Activated CD4-positive, alpha-beta T cell treated with anti-CD3 and anti-CD28 coated beads, Interleukin-2, amount 50 U/mL, for 48 hours (primary cell): ENCODE measurements around the gene LNP1.

Source experiments
- DNase-seq, 2 experiments: peaks; one replicate each; pipeline ENCODE4 v3.0.0-alpha.2; 2020

The LNP1 gene

DNA sequence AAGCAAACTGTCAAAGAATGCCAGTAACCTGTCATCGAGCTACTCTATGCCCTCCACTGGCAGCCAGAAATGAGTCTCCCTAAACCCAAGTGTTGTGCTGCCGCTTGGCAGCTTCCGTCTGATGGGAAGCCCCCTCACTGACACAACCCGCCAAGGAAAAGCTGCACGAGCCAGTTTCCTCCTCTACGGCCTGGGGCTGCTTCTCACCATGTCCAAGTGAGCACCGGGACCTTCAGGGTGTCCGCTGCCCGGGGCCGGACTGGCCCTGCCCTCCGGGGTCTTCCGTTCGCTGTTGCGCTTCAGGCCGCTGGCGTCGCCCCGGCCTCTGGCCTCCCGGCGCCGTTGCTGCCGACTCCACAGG is 940 bp upstream of the LNP1 start:
- peak; percentile 22 to 41 for DNase-seq

DNA sequence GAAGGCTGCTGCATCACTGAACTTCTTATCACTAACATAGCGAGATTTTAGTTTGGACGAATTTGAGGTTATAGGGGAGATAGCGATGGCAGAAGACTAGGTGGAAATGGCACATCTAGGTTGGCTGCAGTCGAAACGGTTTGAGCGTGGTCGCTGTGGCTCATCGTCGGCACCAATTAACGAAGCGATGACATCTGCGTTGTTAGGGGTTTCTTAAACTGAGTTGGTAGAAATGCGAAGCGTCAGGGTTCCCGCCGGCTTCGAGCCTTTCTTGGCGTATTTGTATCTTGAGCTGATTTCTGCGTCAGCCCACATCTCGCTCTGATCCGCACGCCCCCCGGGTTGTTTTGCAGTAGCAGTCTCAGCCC is 319 bp downstream of the LNP1 start:
- peak; percentile 45 to 56 for DNase-seq

DNA sequence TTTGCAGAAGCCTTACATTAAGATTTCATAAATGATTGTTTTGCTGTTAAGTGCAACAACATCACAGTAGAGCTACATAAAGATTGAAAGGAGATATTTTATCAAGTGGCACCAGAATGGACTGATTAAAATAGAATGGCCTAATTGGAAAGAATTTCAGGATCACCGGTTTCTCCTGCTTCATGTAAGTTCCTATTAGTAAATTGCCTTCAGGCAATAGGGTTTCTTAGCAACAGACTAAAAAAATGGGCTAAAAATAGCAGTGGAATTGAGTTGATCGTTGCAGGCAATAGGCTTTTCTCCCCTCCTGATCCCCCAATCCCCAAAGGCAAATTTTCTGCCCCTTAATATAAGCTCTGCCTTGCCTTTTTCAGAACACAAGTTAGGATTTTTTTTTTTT is 917 bp downstream of the LNP1 start:
- DNase-seq = no peak

GRCh38 chr3:100402891-100403290 is 1.6 kb downstream of the LNP1 start:
- DNase-seq = no peak

GRCh38 chr3:100403362-100404249 is 2.3 kb downstream of the LNP1 start:
- DNase-seq = no peak

- DNase-seq = no peak
These were observed 2.9 kb downstream of the LNP1 start for GRCh38 chr3:100404250-100404548.

DNA sequence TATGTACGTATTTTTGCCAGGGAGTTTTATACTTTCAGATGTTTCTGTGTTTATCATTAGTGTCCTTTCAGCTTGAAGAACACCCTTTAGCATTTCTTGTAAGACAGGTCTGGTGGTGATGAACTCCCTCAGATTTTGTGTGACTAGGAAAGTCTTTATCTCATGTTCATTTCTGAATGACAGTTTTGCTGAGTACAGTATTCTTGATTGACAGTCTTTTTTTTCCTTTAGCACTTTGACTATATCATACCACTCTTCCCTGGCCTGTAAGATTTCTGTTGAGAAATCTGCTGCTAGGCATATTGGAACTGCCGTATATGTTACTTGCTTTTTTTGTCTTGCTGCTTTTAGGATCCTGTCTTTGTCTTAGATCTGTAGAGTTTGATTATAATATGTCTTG is 5.8 kb downstream of the LNP1 start:
- no peak for DNase-seq

DNA sequence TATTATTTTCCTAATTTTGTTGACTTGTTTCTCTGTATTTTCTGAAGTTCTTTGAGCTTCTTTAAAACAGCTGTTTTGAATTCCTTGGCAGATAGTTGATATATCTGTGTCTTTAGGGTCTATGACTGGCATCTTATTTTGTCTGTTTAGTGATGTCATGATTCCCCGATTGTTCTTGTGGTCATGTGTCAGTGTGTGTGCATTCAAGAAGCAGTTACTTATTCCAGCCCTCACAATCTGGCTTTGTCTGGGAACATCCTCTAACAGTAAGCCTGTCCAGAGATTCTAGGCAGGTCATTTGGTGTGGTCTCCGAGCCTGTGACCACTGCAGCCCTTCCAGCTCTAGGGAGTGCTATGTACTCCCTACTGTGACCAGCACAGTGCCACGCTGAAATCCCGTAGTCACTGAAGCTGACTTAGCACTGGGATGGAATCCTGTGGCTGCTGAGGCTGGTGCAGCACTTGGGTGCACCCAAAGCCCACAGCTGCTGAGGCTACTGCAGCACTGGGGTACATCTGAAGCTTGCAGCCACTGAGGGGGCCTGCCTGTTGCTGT is 6.7 kb downstream of the LNP1 start:
- no peak for DNase-seq

- no peak for DNase-seq
These were observed 10.0 kb downstream of the LNP1 start for GRCh38 chr3:100411091-100411982.

DNA sequence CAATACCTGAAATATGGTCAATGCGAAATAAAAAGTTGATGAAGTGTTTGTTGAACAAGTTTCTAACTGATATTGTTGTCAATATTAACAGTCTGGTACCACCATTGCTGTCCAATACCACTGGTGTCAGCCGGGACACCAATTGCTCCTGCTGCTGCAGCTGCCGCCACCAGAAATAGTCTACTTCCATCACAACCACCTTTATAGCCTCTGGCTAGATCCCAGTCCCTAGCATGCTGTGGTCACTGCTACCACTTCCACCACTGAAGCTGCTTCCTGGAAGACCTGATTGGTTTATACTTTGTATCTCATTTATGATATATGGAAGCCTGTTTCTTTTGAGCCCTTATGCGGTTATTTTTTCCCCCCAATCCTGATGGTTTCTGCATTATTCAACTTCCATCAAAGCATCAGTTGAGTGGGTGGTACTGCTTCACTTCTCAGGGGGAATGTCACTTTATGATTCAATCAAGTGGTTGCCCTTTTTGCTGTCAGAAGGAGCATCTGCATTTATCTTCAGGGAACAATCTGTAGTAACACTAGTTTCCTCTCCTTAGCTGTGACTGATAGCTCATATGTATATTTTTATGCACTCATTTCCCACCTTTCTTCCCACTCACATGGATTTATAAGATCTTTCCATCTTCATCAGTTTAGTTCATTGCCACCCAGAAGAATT is 11.7 kb downstream of the LNP1 start:
- no peak for DNase-seq

DNA sequence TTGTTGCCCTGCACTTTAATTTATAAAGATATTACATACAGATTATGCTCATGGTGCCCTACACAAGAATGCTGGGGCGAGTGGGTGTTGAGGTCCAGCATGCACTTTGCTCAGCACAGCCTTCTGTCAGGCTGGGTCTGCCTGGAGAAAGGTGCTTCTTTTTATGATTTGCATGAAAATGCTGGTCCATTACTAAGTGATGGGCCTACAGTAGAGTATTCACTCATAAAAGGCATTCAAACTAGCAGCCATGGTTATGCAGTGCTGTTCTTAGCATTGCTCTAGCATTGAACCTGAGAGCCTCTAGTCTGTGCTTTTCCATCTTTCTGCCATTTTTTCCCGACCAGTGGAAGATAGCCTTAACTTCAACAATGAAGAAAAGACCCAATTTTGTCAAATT is 12.3 kb downstream of the LNP1 start:
- DNase-seq = no peak

DNA sequence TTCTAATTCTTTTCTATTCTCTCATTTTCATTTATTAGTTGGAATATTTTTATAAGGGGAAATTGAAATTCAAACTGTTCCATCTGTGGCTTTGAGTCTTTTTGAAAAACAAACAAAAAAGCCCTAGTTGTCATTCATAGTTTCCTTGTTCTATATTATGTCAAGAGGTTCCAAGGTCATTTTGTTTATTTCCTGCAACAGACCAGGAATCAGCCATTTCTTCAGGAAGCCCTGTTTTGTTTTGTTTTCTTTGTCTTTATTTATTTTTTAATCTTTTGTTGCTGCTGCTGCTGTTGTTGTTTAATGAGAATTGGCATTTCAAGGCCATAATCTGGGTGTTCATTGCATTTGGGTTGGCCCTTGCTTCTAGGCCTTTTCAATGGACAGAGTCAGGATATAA is 14.8 kb downstream of the LNP1 start:
- no peak for DNase-seq

DNA sequence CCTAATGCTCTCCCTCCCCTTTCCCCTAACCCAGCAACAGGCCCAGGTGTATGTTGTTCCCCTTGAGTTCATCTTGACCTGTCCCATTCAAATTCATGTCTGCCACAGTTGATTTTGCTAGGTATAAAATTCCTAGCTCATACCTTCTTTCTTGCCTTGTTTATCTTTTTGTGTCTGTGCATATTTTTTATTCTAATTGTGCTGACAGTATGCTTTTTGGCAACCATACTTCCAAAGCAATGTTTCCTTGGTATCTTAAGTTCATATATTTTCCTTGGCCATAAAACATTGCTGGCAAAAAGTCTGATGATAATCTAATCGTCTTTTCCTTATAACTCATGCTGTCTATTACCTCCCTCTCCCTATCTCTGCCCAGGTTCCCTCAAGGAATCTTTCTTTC is 15.5 kb downstream of the LNP1 start:
- no peak for DNase-seq

DNA sequence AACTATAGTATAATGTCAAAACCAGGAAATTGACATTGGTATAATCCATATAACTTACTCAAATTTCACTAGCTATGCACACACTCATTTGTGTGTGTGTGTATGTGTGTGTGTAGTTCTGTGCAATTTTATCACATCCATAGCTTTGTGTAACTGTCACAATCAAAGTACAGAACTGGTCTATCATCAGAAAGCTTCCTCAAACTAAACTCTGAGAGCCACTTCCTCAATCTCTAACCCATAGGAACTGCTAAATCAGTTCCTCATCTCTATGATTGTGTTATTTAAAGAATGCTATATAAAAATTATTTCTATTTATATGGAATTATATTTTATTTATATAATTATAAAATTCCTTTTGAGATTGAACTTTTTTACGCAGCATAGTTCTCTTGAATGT is 18.1 kb downstream of the LNP1 start:
- no peak for DNase-seq

DNA sequence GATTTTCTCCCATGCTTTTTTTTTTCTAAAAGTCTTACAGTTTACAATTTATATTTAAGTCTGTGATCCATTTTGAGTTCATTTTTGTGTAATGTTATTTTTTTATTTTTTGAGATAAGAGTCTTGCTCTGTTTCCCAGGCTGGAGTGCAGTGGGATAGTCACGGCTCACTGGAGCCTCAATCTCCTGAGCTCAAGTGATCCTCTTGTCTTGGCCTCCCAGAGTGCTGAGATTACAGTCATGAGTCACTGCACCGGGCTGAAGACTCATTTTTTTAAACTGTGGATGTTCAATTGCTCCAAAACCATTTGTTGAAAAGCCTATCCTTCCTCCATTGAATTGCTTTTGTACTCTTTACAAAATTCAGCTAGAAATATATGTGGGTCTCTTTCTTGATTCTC is 19.5 kb downstream of the LNP1 start:
- no peak for DNase-seq

- no peak for DNase-seq
These were observed 22.3 kb downstream of the LNP1 start for GRCh38 chr3:100423611-100424010.

GRCh38 chr3:100424261-100424660 is 22.9 kb downstream of the LNP1 start:
- no peak for DNase-seq

- DNase-seq = no peak
These were observed 24.0 kb downstream of the LNP1 start for GRCh38 chr3:100425316-100425715.

- DNase-seq = no peak
These were observed 24.8 kb downstream of the LNP1 start for GRCh38 chr3:100426067-100426682.

DNA sequence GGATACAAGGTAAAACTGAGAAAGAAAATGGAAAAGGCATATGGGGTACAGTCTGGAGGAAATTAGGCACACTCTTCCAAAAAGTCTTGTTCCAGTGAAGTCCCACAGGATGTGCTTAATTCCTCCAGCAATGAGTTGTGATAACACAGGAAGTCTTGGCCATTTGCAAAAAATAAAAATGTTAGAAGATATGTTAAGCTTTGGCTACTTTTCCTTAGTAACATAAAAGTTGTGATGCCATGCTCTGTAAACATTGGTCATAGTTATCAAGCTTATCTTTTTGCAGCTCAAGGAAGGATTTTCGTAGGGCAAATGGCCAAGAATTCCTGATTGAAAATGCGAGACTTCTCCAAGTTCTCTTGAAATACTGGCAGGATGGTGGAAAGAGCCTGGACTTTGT is 26.4 kb downstream of the LNP1 start:
- no peak for DNase-seq

DNA sequence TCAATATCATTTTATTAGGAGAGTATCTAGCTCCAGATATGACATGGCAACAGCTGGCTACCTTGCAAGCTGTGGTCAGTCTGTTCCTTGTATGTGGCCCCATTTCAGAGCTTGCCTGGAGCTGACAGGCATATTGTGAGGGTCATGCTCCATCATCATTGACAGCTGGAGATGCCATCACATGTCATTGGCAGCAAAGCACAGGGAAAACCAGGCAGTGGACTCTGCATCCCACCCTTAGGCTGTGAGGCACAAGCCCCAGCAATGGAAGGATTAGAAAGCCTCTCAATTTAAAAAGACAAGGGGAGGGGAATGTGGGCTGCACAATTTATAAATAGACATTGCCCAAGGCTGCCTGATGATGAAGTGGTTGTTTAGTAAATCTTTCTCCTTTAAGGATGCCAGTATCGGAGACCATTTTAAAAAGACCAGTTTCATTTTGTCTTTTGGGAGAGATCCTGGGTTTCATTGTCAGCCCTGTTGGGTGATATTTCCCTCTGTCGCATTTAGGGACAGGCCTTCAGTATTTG is 27.9 kb downstream of the LNP1 start:
- no peak for DNase-seq

DNA sequence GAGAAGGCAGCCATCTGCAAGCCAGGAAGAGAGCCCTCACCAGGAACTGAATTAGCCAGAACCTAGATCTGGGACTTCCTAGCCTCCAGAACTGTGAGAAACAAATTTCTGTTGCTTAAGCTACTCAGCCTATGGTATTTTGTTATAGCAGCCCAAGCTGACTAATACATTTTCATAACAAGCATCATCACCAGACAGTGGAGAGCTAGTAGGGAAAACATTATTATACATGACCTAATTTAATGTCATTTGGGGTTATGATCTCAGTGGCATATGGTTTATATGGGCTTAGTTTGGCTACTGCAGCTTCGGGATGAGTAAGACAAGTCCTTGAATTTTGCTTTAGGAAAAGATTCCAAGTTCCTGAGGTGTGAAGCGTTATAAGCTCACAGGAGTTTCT is 35.6 kb downstream of the LNP1 start:
- no peak for DNase-seq
